HepG2 (cell line): Measurements from ENCODE around the gene NRN1L. TPM values are rescaled to one million over a fixed set of nuclear protein-coding genes. Genes with fewer than 3 reads are reported as not detected.
A peak's percentile ranks its signal among the peaks of the same experiment; 100 is the strongest.

Source experiments
- ASH2L ChIP-seq: fragments of 300-600, 200-600 bp; sonication (generic); IDR thresholded peaks from 2 replicates; pipeline ENCODE4 v1.7.0; 2017; ENCODE audit warnings: low read depth, mild to moderate bottlenecking, moderate library complexity, mixed read lengths, low read length; ENCODE audit not compliant: insufficient read length
- ATF7 ChIP-seq, 2 experiments: fragments of 450-650 bp in 1 of 2; sonication (generic) in 1 of 2; formaldehyde crosslinking in 1 of 2; IDR thresholded peaks; 2 replicates each; pipeline versions ENCODE4 v1.4.0 to v1.6.1; 2016 to 2020; ENCODE audit warnings: antibody characterized with exemption in 1 of 2, mild to moderate bottlenecking in 1 of 2, missing genetic modification reagents in 1 of 2
- FOXM1 ChIP-seq: sonication (generic); formaldehyde crosslinking; IDR thresholded peaks from 2 replicates; pipeline ENCODE4 v1.5.0; 2020; ENCODE audit warnings: missing genetic modification reagents
- HNF1A ChIP-seq, 2 experiments: sonication (generic) in 1 of 2; formaldehyde crosslinking in 1 of 2; IDR thresholded peaks; 2 replicates each; pipeline versions ENCODE4 v1.4.0 to v1.6.1; 2016 to 2020; ENCODE audit warnings: borderline replicate concordance in 1 of 2, low read depth in 1 of 2, mild to moderate bottlenecking in 1 of 2, missing genetic modification reagents in 1 of 2
- JUND ChIP-seq: sonication (generic); formaldehyde crosslinking; IDR thresholded peaks from 2 replicates; pipeline ENCODE4 v1.8.0; 2022; ENCODE audit warnings: mild to moderate bottlenecking, missing genetic modification reagents
- KLF6 ChIP-seq: IDR thresholded peaks from 2 replicates; pipeline ENCODE4 v1.8.0; 2016; ENCODE audit warnings: missing biosample characterization, missing genetic modification reagents
- MXD4 ChIP-seq: IDR thresholded peaks from 2 replicates; pipeline ENCODE4 v1.6.1; 2016; ENCODE audit warnings: mild to moderate bottlenecking, missing biosample characterization, missing genetic modification reagents
- MYNN ChIP-seq: sonication (generic); formaldehyde crosslinking; IDR thresholded peaks from 2 replicates; pipeline ENCODE4 v1.4.0; 2020; ENCODE audit warnings: mild to moderate bottlenecking, low read depth, missing genetic modification reagents
- PLRG1 ChIP-seq: fragments of 450-650 bp; conservative IDR thresholded peaks from 2 replicates; pipeline ENCODE4 v1.6.1; 2016
- RNF219 ChIP-seq: sonication (generic); formaldehyde crosslinking; IDR thresholded peaks from 2 replicates; pipeline ENCODE4 v1.5.0; 2020; ENCODE audit warnings: mild to moderate bottlenecking, missing genetic modification reagents
- THAP11 ChIP-seq: IDR thresholded peaks from 2 replicates; pipeline ENCODE4 v1.6.1; 2016; ENCODE audit warnings: missing biosample characterization, missing genetic modification reagents
- ZNF17 ChIP-seq: sonication (generic); formaldehyde crosslinking; IDR thresholded peaks from 2 replicates; pipeline ENCODE4 v1.5.0; 2020; ENCODE audit warnings: mild to moderate bottlenecking, missing genetic modification reagents
- ZNF367 ChIP-seq: sonication (generic); formaldehyde crosslinking; IDR thresholded peaks from 2 replicates; pipeline ENCODE4 v1.4.0; 2020; ENCODE audit warnings: missing genetic modification reagents, borderline replicate concordance
- ZNF567 ChIP-seq: sonication (generic); formaldehyde crosslinking; IDR thresholded peaks from 2 replicates; pipeline ENCODE4 v1.8.1; 2023; ENCODE audit warnings: mild to moderate bottlenecking, missing genetic modification reagents, borderline replicate concordance
- ZNF687 ChIP-seq: sonication (generic); formaldehyde crosslinking; IDR thresholded peaks from 2 replicates; pipeline ENCODE4 v1.5.1; 2020; ENCODE audit warnings: mild to moderate bottlenecking, missing genetic modification reagents, moderate library complexity
- ZNF784 ChIP-seq: sonication (generic); formaldehyde crosslinking; IDR thresholded peaks from 2 replicates; pipeline ENCODE4 v1.5.1; 2020; ENCODE audit warnings: missing genetic modification reagents, mild to moderate bottlenecking, borderline replicate concordance
- polyA plus RNA-seq, 8 experiments: library from polyadenylated mRNA; depleted of rRNA in 3 of 8; stranded (reverse) in 7 of 8; unstranded in 1 of 8; fragments of >200 nt; fragmentation: Illumina TruSeq in 4 of 8; extraction: Trizol in 4 of 8; gene quantifications; 2 replicates each; pipeline versions ENCODE4 v1.2.1 to v1.2.3, GENCODE V29; 2011 to 2016; ENCODE audit warnings: low read depth in 4 of 8, missing spikeins in 1 of 8, mixed read lengths in 1 of 8; ENCODE audit not compliant: insufficient read depth in 1 of 8
- total RNA-seq, 5 experiments: library from RNA; depleted of rRNA; stranded (reverse); fragments of >200 nt; fragmentation: Illumina TruSeq; extraction: Trizol; gene quantifications; 2 replicates each; pipeline ENCODE4 v1.2.3, GENCODE V29; 2016; ENCODE audit warnings: low read depth in 1 of 5

NRN1L gene
- total and polyA plus RNA-seq, 2 of the 13 experiments (the other 11 are each of a cell fraction or from before 2014, with no cell fraction given): 0.53 to 1.2 TPM

- TF ChIP-seq ZNF687 (0 out of 2 replicates have a peak, but pooled peaks have one; percentile 67), ZNF367 (CRISPR knock-in tag) (no peak), MXD4 (CRISPR knock-in tag) (no peak), ASH2L (no peak), JUND (0 out of 2 replicates have a peak, but pooled peaks have one; percentile 9), MYNN (CRISPR knock-in tag) (no peak), RNF219 (CRISPR knock-in tag) (no peak), KLF6 (CRISPR knock-in tag) (no peak), ZNF17 (no peak), PLRG1 (no peak), ZNF784 (no peak), HNF1A (IDR thresholded peaks at IDR 0.05; ENCODE audit: low read depth) (no peak), HNF1A (CRISPR knock-in tag; IDR thresholded peaks at IDR 0.05; ENCODE audit: borderline replicate concordance) (no peak), THAP11 (no peak), FOXM1 (CRISPR knock-in tag) (no peak), ZNF567 (CRISPR knock-in tag) (0 out of 2 replicates have a peak, but pooled peaks have one; percentile 32), ATF7 (IDR thresholded peaks at IDR 0.05) (no peak), ATF7 (CRISPR knock-in tag; IDR thresholded peaks at IDR 0.05) (no peak)
Measured at GRCh38 chr16:67893743-67894399, 9.2 kb downstream of the NRN1L start (continued).
